ENCODE measurements around the gene PRUNE2. TPM values are rescaled to one million over a fixed set of nuclear protein-coding genes. Genes with fewer than 3 reads are reported as not detected.
"Not testable (repeated sequence)": the region's sequence is repeated elsewhere in the genome, so short reads cannot be mapped to it uniquely, and the experiment has no call there.

The PRUNE2 gene
- total RNA-seq, 1 donor from 2014 or later, result 1.9 TPM

DNA sequence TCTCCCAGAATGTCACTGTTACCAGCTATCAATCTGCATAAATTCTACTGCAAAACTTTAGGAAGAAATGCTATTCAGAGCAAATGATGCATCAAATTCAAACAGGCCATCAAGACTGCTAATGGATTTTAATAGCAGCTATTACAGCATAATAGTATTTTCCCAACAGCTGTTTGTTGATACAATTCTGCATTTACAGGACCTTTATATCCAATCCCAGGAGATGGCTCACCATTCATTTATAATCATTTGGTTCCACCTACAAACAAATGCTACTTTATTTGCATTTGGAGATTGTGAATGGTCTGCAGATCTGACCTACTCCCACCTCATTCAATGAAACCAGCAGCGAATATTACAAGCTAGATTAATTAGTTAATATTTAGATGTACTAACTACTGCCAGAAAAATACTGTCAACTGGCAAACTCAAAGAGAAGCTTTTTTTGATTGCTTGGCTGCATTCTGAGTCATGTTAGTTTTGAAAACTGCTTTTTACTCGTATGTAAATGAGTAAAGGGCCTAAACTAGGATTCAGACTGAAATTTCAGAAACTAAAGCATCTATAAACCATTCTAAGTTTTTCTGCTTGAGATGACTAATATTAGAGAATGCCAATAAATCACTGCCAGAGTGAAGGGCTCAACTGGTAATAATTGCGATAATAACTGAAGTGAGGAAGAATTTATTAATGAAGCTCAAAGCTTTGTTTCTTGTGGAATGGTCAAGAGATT lies 148.8 kb downstream of the PRUNE2 start:
- ATAC-seq (no peak), DNase-seq (ENCODE audit: missing footprints) (no peak)
- intact Hi-C loops (cut with DNase I), result no loop called here

- intact Hi-C loops (cut with DNase I), result no loop called here
- ATAC-seq, result no peak
- no peak for DNase-seq (ENCODE audit: missing footprints)
Measured at GRCh38 chr9:76756268-76756640, 149.7 kb downstream of the PRUNE2 start.

- ATAC-seq, result no peak
- intact Hi-C loops (cut with DNase I), result no loop called here
- DNase-seq (ENCODE audit: missing footprints), result no peak
Measured at GRCh38 chr9:76751001-76751400, 154.9 kb downstream of the PRUNE2 start.

DNA sequence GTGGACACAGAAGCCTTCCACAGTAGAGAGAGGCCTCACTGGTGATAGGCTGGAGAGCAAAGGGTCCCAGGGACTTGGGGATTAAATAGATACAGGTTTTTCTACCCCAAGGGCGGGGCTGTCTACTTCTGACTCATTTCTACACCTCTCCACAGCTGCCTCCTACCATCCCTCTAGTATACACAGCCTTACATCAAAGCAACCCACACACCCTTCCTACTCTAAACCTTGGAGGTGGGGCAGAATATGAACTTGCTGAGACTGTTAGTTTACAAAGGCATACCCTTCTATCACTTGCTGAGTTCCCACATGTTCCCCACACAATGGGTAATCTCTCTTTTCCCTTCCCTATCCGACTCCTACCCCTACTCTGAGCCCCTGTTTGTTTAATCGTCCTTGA lies 161.6 kb downstream of the PRUNE2 start:
- ATAC-seq (no peak), DNase-seq (ENCODE audit: missing footprints) (no peak)
- intact Hi-C loops (cut with DNase I), result no loop called here

DNA sequence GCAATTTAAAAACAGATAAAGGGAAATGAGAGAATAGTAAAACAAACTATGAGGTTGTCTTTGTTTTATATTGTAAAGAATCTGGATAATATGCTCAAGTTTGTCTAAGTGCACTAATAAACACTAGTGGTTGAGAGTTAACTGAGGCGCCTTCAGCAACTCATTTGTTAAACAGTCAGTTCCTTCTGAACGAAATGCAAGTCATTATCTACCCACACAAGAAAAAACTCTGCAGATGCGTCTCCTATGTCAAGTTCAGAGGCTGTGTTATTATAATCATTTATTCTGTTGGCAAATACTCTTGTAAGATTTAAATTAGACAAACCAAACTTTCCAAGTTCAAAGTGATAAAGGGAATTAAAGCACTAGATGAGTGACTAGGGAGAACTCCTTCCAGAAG lies 162.0 kb downstream of the PRUNE2 start:
- intact Hi-C loops (cut with DNase I), result no loop called here
- ATAC-seq (no peak), DNase-seq (ENCODE audit: missing footprints) (no peak)

- intact Hi-C loops (cut with DNase I); DNase-seq (ENCODE audit: missing footprints); ATAC-seq: not testable (repeated sequence)
Measured at GRCh38 chr9:76742890-76743289, 163.0 kb downstream of the PRUNE2 start.

DNA sequence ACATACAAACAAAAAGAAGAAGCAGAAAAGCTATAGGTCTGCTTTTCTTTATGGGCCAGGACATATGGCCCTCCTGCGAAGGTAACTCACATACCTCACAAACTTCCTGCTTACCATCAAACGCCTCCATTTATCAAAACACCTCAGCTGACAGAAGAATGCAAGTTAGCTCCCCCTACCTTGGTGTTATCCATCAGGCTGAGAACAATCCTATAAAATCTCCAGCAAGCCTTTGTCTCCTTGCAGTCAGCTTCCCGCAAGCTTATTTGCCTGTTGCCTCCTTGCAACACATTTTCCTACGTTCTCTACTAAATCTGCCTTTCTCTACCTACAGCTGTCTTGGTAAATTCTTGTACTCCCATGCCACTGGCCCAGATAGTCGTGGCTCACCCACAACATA lies 164.4 kb downstream of the PRUNE2 start:
- no peak for ATAC-seq
- intact Hi-C loops (cut with DNase I), result no loop called here
- no peak for DNase-seq (ENCODE audit: missing footprints)

GRCh38 chr9:76738402-76738801 lies 167.5 kb downstream of the PRUNE2 start:
- DNase-seq (ENCODE audit: missing footprints), result no peak
- no peak for ATAC-seq
- intact Hi-C loops (cut with DNase I), result no loop called here

DNA sequence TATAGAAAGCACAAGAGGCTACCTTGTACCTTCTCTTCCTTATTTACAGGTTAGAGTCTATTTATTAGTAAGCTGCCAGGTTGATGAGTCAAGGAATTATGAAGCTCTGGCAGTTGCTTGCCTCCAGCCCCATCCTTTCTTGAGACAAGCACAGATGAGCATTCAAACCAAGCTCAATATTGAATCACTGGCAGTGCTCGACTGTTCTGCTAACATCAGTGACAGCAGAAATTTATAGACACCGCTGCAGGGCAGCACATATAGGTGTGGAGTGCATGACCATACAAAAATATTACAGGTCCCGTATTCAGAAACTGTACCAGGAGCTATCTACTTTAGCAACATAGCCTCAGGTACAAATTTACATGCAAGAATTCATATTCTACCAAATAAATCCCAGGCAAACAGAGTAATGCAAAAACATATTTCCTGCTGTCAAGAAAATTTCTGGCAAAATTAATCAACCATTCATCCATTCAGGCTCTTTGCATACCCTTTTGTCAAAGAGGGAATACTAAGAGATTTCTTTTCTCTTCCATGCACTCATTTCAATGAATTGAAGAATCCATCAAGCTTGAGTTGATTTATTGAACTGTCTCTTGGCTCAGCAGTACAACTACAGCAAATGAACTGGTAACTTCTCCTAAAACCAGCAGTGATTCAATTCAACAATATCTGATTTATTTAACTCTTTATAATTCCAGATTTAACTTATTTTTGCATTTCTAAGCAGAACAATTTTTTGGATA lies 168.6 kb downstream of the PRUNE2 start:
- ATAC-seq, result no peak
- intact Hi-C loops (cut with DNase I), result no loop called here
- no peak for DNase-seq (ENCODE audit: missing footprints)

GRCh38 chr9:76734716-76735115 lies 171.2 kb downstream of the PRUNE2 start:
- DNase-seq (ENCODE audit: missing footprints) (no peak), ATAC-seq (no peak)
- intact Hi-C loops (cut with DNase I), result no loop called here

DNA sequence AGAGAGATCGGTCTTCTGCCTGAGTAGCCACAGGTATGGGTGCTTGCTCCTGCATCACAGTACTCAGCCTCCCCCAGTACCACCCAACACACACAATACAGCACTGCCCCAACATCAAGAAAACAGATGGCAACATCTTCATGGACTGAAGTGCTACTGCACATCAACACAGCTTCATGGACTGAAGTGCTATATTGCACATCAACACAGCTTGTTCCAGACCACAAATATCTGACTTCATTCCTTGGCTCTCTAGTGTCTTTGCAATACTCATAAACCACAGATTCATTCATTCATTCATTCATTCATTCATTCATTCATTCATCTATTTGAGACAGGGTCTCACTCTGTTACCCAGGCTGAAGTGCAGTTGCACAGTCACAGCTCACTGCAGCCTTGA lies 172.8 kb downstream of the PRUNE2 start:
- ATAC-seq (no peak), DNase-seq (ENCODE audit: missing footprints) (no peak)
- intact Hi-C loops (cut with DNase I), result no loop called here

DNA sequence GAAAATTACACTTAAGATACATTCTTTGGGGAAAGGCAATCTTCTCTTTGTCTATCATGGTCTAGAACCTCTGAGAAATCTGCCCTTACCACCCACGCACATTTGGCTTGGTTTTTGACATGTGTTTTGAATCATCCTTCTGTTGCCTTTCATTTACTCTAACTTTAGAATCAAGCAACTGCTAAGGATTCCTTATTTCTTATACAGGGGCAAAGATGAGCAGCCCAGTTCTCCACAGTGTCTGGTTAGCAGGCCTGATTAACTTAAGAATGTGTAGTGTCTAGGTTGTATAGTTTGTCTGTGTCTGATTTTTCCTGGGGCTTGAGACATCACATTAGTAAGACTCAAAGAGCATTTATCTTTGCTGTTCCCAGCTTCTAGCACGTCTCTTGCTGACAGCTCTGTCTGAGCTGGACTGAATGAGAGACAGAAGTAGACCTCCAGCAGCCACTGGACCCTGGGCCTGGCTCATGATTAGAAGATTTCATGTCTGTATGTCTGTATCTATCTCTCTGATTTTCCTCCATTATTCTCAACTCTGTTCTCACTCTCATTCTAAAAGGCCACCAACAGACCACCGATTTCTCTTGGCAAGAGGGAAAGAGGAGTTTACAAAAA lies 173.5 kb downstream of the PRUNE2 start:
- ATAC-seq, result no peak
- no peak for DNase-seq (ENCODE audit: missing footprints)
- intact Hi-C loops (cut with DNase I), result no loop called here

DNA sequence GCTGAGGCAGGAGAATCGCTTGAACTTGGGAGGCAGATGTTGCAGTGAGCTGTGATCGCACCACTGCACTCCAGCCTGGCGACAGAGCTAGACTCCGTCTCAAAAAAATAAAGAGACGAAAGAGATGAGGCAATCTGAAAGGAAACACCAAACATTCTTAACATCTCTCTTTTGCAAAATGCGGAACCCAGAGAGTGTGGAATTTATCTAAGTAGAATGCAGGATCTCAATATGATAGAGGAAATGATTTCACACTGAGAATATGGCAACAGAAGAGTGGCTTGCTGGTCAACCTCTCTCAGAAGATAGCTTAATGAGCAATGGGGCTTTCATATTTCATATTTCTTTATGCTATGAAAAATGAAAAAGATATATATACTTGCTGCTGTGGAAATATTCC lies 175.1 kb downstream of the PRUNE2 start:
- no peak for ATAC-seq
- intact Hi-C loops (cut with DNase I), result no loop called here
- DNase-seq (ENCODE audit: missing footprints), result no peak

DNA sequence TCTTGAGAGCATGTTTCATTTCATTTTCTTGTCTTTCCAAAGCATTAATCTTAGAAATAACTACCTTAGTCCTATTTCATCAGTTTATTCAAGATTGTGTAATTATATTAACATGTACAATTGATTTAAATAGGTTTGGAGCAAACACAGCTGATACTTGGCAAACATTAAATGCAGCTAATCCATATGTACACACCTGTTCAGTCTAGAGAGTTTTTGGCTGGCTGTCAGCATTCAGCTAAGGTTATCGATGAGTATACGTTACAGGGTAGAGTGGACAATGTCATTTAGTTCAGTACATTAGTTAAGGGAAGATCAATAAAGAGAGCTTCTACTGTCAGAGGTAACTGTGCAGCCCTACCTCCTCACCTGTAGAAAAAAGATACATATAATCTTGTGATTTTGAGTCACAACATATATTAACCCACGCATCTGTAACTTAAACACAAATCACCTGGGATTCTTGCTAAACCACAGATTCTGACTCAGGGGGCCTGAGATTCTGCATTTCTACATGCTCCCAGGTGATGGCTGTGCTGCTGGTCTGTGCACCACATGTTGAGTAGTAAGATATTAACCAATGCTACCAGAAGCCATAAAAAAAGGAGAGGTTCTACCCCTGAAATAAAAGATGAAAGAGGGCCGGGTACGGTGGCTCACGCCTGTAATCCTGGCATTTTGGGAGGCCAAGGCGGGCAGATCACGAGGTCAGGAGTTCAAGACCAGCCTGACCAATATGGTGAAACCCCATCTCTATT lies 175.8 kb downstream of the PRUNE2 start:
- no peak for DNase-seq (ENCODE audit: missing footprints)
- intact Hi-C loops (cut with DNase I), result no loop called here
- ATAC-seq, result no peak

GRCh38 chr9:76729116-76729515 lies 176.8 kb downstream of the PRUNE2 start:
- no peak for DNase-seq (ENCODE audit: missing footprints)
- intact Hi-C loops (cut with DNase I), result no loop called here
- no peak for ATAC-seq

DNA sequence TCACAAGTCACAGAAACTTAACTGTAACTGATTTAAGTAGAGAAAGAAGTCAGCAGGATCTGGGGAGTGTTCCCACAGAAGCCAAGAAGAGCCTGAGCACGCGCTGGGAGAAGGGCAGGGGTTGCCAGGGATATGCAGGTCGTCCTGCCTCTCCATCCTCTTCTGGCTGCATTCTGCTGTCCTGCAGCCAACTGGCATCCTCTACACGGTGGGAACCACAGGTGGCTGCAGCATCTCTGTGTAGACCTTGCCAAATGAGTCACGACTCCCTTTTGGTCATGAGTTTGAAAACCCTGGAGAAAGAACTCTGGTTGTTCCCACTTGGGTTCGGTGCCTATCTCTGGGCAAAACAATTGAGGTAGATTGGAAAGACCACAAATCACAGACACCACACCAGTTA lies 180.0 kb downstream of the PRUNE2 start:
- peak; percentile 48 for DNase-seq (ENCODE audit: missing footprints)
- intact Hi-C loops (cut with DNase I), result no loop called here
- no peak for ATAC-seq

DNA sequence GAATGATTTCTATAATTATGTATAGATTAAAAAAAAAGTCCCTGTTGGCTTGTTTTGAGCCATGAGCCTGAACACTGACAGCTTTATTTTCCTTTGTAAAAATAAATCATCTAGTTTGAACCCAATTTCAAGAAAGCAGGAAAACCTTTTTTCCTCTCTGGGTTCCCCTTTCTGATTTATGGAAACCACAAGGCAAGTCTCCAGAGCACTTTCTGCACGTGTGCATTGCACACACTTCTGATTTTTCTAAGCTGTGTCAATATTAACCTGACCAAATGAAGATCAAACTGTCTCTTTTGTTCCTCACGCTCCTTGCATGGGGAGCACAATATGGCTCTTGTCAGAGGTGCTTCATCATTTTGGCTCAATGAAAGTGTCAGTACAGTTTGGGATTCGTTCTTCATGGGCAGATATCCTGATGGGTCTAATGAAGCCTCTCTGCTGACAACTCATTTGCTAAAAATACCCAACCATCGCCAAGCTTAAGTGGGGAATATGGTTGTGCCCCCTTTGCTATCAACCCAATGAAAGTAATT lies 180.8 kb downstream of the PRUNE2 start:
- ATAC-seq (no peak), DNase-seq (ENCODE audit: missing footprints) (no peak)
- intact Hi-C loops (cut with DNase I), result no loop called here

- DNase-seq (ENCODE audit: missing footprints), result no peak
- no peak for ATAC-seq
- intact Hi-C loops (cut with DNase I), result no loop called here
Measured at GRCh38 chr9:76720245-76720644, 185.7 kb downstream of the PRUNE2 start.

- no peak for ATAC-seq
- intact Hi-C loops (cut with DNase I), result no loop called here
- DNase-seq (ENCODE audit: missing footprints), result no peak
Measured at GRCh38 chr9:76718166-76718565, 187.7 kb downstream of the PRUNE2 start.
